Thyroid gland (tissue), 4 donors: Measurements from ENCODE around the gene DLG2.

Experiments used
- POLR2A ChIP-seq, 2 donors: fragments of 450-650 bp; IDR thresholded peaks; one replicate each; pipeline ENCODE4 v1.6.1; 2017; ENCODE audit warnings: antibody characterized with exemption in 2 of 2, mild to moderate bottlenecking in 2 of 2, moderate library complexity in 1 of 2
- TF ChIP-seq, protein P1 (sequence below), 6 experiments: fragments of 200-600 bp in 3 of 6; fragments of 450-650 bp in 3 of 6; sonication (generic) in 3 of 6; IDR thresholded peaks; one replicate each; pipeline ENCODE4 v1.5.1; 2016 to 2019; ENCODE audit warnings: antibody characterized with exemption in 6 of 6, mild to moderate bottlenecking in 2 of 6, inconsistent platforms in 1 of 6, moderate library complexity in 1 of 6

DNA sequence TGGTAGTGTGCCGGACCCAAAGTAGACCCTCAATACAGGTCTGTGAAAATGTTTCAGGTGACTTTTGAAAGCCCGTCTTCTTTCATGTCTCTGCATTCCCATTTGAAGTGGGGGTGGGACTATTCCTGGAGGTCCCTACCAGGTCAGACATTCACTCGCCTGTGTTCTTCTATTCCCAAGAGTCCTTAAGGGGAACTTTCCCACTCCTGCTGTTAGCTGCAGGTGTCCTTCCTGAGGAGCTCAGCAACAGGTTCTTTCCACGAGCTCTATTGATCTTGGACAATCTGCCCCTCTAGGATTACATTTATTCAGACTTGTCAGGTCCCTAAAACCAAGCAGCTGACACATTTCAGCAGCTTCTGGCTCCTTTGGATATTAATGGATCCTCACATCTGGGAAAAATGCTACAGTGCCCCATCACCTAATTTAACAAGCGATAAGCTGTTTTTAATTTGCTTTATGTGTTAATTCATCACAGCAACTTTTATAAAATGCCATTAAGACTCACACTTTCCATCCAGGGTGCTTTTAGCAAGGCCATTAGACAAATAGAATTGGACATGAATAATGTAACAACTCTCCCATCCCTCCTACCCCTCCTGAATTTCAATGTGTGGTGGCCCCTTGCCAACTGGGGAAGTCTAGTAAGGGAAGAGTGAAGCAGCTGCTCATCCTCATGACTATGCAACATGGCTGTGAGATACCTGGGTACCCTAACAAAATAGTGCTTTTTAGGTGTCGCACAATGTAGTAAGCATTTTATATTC, 2081.5 kb downstream of the DLG2 start:
- no peak for TF ChIP-seq POLR2A (IDR thresholded peaks at IDR 0.05)
- TF ChIP-seq, protein P1, sequence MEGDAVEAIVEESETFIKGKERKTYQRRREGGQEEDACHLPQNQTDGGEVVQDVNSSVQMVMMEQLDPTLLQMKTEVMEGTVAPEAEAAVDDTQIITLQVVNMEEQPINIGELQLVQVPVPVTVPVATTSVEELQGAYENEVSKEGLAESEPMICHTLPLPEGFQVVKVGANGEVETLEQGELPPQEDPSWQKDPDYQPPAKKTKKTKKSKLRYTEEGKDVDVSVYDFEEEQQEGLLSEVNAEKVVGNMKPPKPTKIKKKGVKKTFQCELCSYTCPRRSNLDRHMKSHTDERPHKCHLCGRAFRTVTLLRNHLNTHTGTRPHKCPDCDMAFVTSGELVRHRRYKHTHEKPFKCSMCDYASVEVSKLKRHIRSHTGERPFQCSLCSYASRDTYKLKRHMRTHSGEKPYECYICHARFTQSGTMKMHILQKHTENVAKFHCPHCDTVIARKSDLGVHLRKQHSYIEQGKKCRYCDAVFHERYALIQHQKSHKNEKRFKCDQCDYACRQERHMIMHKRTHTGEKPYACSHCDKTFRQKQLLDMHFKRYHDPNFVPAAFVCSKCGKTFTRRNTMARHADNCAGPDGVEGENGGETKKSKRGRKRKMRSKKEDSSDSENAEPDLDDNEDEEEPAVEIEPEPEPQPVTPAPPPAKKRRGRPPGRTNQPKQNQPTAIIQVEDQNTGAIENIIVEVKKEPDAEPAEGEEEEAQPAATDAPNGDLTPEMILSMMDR (IDR thresholded peaks at IDR 0.05), result no peak
